Endothelial cell of umbilical vein (primary cell): ENCODE measurements around the gene GNB1.

ENCODE experiments used
- CTCF ChIP-seq, 2 donors: IDR thresholded peaks; 1 replicate in 1 of 2; 2 replicates in 1 of 2; pipeline ENCODE4 v1.5.1; 2011; ENCODE audit warnings: low read length in 2 of 2, mild to moderate bottlenecking in 2 of 2, moderate library complexity in 2 of 2, control low read depth in 1 of 2, inconsistent platforms in 1 of 2, low read depth in 1 of 2; ENCODE audit not compliant: insufficient read depth in 1 of 2; ENCODE audit errors: extremely low read depth in 1 of 2
- EZH2 ChIP-seq: IDR thresholded peaks from 2 replicates; pipeline ENCODE4 v1.6.1; 2012; ENCODE audit warnings: borderline replicate concordance, low read depth, mild to moderate bottlenecking, moderate library complexity, low read length, inconsistent platforms; ENCODE audit not compliant: severe bottlenecking
- FOS ChIP-seq: IDR thresholded peaks from 2 replicates; pipeline ENCODE4 v1.6.1; 2011; ENCODE audit warnings: mild to moderate bottlenecking, low read length, moderate library complexity, borderline replicate concordance; ENCODE audit not compliant: insufficient read depth
- GATA2 ChIP-seq: IDR thresholded peaks from 2 replicates; pipeline ENCODE4 v1.7.0; 2011; ENCODE audit warnings: low read depth, mild to moderate bottlenecking, moderate library complexity, mixed read lengths, low read length; ENCODE audit not compliant: insufficient read length, insufficient read depth
- JUN ChIP-seq: IDR thresholded peaks from 2 replicates; pipeline ENCODE4 v1.6.1; 2011; ENCODE audit warnings: borderline replicate concordance, low read depth; ENCODE audit not compliant: insufficient read length, insufficient read depth
- MAX ChIP-seq: IDR thresholded peaks from 2 replicates; pipeline ENCODE4 v1.6.1; 2011; ENCODE audit not compliant: insufficient read depth, insufficient read length
- MYC ChIP-seq: IDR thresholded peaks from one replicate; pipeline ENCODE4 v1.6.1; 2011; ENCODE audit warnings: mild to moderate bottlenecking, low read depth, low read length
- POLR2A ChIP-seq: IDR thresholded peaks from 2 replicates; pipeline ENCODE4 v1.6.1; 2012; ENCODE audit warnings: low read depth, mild to moderate bottlenecking, control low read depth, low read length
- POLR2AphosphoS5 ChIP-seq: IDR thresholded peaks from 2 replicates; pipeline ENCODE4 v1.6.1; 2012; ENCODE audit warnings: low read depth, mild to moderate bottlenecking, control low read depth, low read length, moderate library complexity; ENCODE audit not compliant: insufficient read depth

- TF ChIP-seq CTCF (IDR thresholded peaks at IDR 0.05; ENCODE audit: extremely low read depth in 1 of 2, insufficient read depth in 1 of 2, low read depth in 1 of 2, low read length in 2 of 2), result no peak
- no peak for TF ChIP-seq EZH2
- TF ChIP-seq POLR2A, result no peak
- TF ChIP-seq FOS, result no peak
- TF ChIP-seq POLR2AphosphoS5, result no peak
- TF ChIP-seq JUN, result no peak
- no peak for TF ChIP-seq MAX
- TF ChIP-seq MYC, result no peak
- TF ChIP-seq GATA2, result no peak
These were observed 55.3 kb downstream of the GNB1 start for GRCh38 chr1:1835546-1835945.
